WTC11 (cell line): Measurements from ENCODE around the gene EHD4. TPM values are rescaled to one million over a fixed set of nuclear protein-coding genes. Genes with fewer than 3 reads are reported as not detected.

Source experiments
- ATAC-seq: fragments of 200-7000 bp; cut with Tn5 transposase; 2 replicates; pipeline ENCODE4 v1.10.0; 2021; ENCODE audit warnings: mild to moderate bottlenecking, moderate library complexity
- CTCF ChIA-PET: fragments of 300-600 bp; sonication (Branson Sonifier 250); formaldehyde crosslinking; loops from one replicate; lab custom pipeline; 2021; ENCODE audit warnings: antibody characterized with exemption; lab: Charles Lee
- POLR2A ChIA-PET: fragments of 350-600 bp; sonication (Branson Sonifier 250); formaldehyde crosslinking; loops from one replicate; lab custom pipeline; 2021; ENCODE audit warnings: antibody characterized with exemption; lab: Charles Lee
- DNase-seq: peaks from one replicate; pipeline ENCODE4 v3.0.0; 2021; ENCODE audit warnings: low spot score
- H3K27ac Mint-ChIP-seq: 2 replicates; pipeline ENCODE4 v1.8.0; 2021; ENCODE audit warnings: mixed read lengths
- H3K27me3 Mint-ChIP-seq: 2 replicates; pipeline ENCODE4 v1.8.0; 2021; ENCODE audit warnings: low read depth, mild to moderate bottlenecking, moderate library complexity, mixed read lengths
- H3K36me3 Mint-ChIP-seq: 2 replicates; pipeline ENCODE4 v1.8.0; 2021; ENCODE audit warnings: mixed read lengths
- H3K4me1 Mint-ChIP-seq: 2 replicates; pipeline ENCODE4 v1.8.0; 2022; ENCODE audit warnings: mixed read lengths
- H3K4me3 Mint-ChIP-seq: 2 replicates; pipeline ENCODE4 v1.8.0; 2021; ENCODE audit warnings: mild to moderate bottlenecking, moderate library complexity, mixed read lengths
- H3K9me3 Mint-ChIP-seq: 2 replicates; pipeline ENCODE4 v1.8.0; 2021; ENCODE audit warnings: mixed read lengths
- ARID4B ChIP-seq: sonication (generic); formaldehyde crosslinking; IDR thresholded peaks from 2 replicates; pipeline ENCODE4 v1.8.0; 2023; ENCODE audit warnings: missing genetic modification reagents, mild to moderate bottlenecking, borderline replicate concordance
- CBFB ChIP-seq: sonication (generic); formaldehyde crosslinking; IDR thresholded peaks from 2 replicates; pipeline ENCODE4 v1.8.1; 2022; ENCODE audit warnings: mild to moderate bottlenecking, low read depth, missing genetic modification reagents
- CDX4 ChIP-seq: fragments of 250-450 bp; sonication (Bioruptor Pico); IDR thresholded peaks from 2 replicates; pipeline ENCODE4 v1.9.0; 2021; ENCODE audit warnings: moderate library complexity, mild to moderate bottlenecking, inconsistent platforms, borderline replicate concordance
- CTCF ChIP-seq: fragments of 200-600 bp; IDR thresholded peaks from 2 replicates; pipeline ENCODE4 v1.8.0; 2022; ENCODE audit warnings: antibody characterized with exemption
- ESRRA ChIP-seq: sonication (generic); formaldehyde crosslinking; IDR thresholded peaks from 2 replicates; pipeline ENCODE4 v1.8.1; 2022; ENCODE audit warnings: mild to moderate bottlenecking, missing genetic modification reagents, borderline replicate concordance
- ETV6 ChIP-seq: sonication (generic); formaldehyde crosslinking; IDR thresholded peaks from 2 replicates; pipeline ENCODE4 v1.8.1; 2022; ENCODE audit warnings: mild to moderate bottlenecking, missing genetic modification reagents
- FOXP1 ChIP-seq: sonication (generic); formaldehyde crosslinking; IDR thresholded peaks from 2 replicates; pipeline ENCODE4 v1.8.0; 2022; ENCODE audit warnings: missing genetic modification reagents, mild to moderate bottlenecking, moderate library complexity, borderline replicate concordance
- FOXP4 ChIP-seq: sonication (generic); formaldehyde crosslinking; IDR thresholded peaks from 2 replicates; pipeline ENCODE4 v1.8.0; 2022; ENCODE audit warnings: mild to moderate bottlenecking, missing genetic modification reagents
- KAT7 ChIP-seq: sonication (generic); formaldehyde crosslinking; IDR thresholded peaks from 2 replicates; pipeline ENCODE4 v1.8.1; 2023; ENCODE audit warnings: missing genetic modification reagents, mild to moderate bottlenecking, borderline replicate concordance
- MAX ChIP-seq: sonication (generic); formaldehyde crosslinking; IDR thresholded peaks from 2 replicates; pipeline ENCODE4 v1.8.0; 2022; ENCODE audit warnings: mild to moderate bottlenecking, missing genetic modification reagents
- SP1 ChIP-seq: sonication (generic); formaldehyde crosslinking; conservative IDR thresholded peaks from 2 replicates; pipeline ENCODE4 v1.8.1; 2022; ENCODE audit warnings: missing genetic modification reagents
- TCF7 ChIP-seq: sonication (generic); formaldehyde crosslinking; IDR thresholded peaks from 2 replicates; pipeline ENCODE4 v1.8.0; 2022; ENCODE audit warnings: mild to moderate bottlenecking, low read depth, missing genetic modification reagents, moderate library complexity
- TEAD1 ChIP-seq: sonication (generic); formaldehyde crosslinking; IDR thresholded peaks from 2 replicates; pipeline ENCODE4 v1.8.0; 2022; ENCODE audit warnings: mild to moderate bottlenecking, missing genetic modification reagents
- USF2 ChIP-seq: sonication (generic); formaldehyde crosslinking; IDR thresholded peaks from 2 replicates; pipeline ENCODE4 v1.8.1; 2023; ENCODE audit warnings: mild to moderate bottlenecking, missing genetic modification reagents, moderate library complexity
- ZNF232 ChIP-seq: sonication (generic); formaldehyde crosslinking; IDR thresholded peaks from 2 replicates; pipeline ENCODE4 v1.8.0; 2022; ENCODE audit warnings: mild to moderate bottlenecking, missing genetic modification reagents
- ZNF281 ChIP-seq: sonication (generic); formaldehyde crosslinking; IDR thresholded peaks from 2 replicates; pipeline ENCODE4 v1.8.0; 2023; ENCODE audit warnings: mild to moderate bottlenecking, missing genetic modification reagents
- ZNF396 ChIP-seq: fragments of 250-450 bp; sonication (Bioruptor Pico); IDR thresholded peaks from 2 replicates; pipeline ENCODE4 v1.8.0; 2021; ENCODE audit warnings: mild to moderate bottlenecking, moderate library complexity, borderline replicate concordance
- ZNF671 ChIP-seq: fragments of 250-450 bp; sonication (Bioruptor Pico); IDR thresholded peaks from 2 replicates; pipeline ENCODE4 v1.8.0; 2021; ENCODE audit warnings: mild to moderate bottlenecking
- total RNA-seq: library from RNA; stranded (reverse); gene quantifications from 3 replicates; pipeline ENCODE4 v1.2.3, GENCODE V29; 2021

Gene EHD4
- total RNA-seq, 1 experiment from 2014 or later = 23.9 TPM

GRCh38 chr15:41908736-41909461 lies 63.5 kb downstream of the EHD4 start:
- Mint-ChIP-seq H3K4me3 (no peak overlapping the region), H3K9me3 (no peaks in the 10 kb centered on the region), H3K36me3 (peaks cover 35% of the 10 kb centered on the region), H3K4me1 (peaks cover 7% of the 10 kb centered on the region)
- DNase-seq (no peak), ATAC-seq (no peak)
- no peak for TF ChIP-seq TEAD1 (CRISPR knock-in tag)
- 0 out of 2 replicates have a peak, but pooled peaks have one; percentile 26 for TF ChIP-seq FOXP1
- TF ChIP-seq, all 79 proteins: peak for 1
- no peaks in the 10 kb centered on the region for H3K27me3 Mint-ChIP-seq
- CTCF ChIA-PET = no interaction called here
- no peak overlapping the region for H3K27ac Mint-ChIP-seq
- POLR2A ChIA-PET = no interaction called here

- ATAC-seq = no peak
- Mint-ChIP-seq H3K27ac (no peak overlapping the region; the same call in 1 of the 2 replicates), H3K36me3 (peaks cover 41% of the 10 kb centered on the region), H3K9me3 (no peaks in the 10 kb centered on the region), H3K4me1 (peaks cover 7% of the 10 kb centered on the region), H3K27me3 (no peaks in the 10 kb centered on the region), H3K4me3 (no peak overlapping the region)
- POLR2A ChIA-PET = no interaction called here
- CTCF ChIA-PET = no interaction called here
- TF ChIP-seq ESRRA (no peak), ZNF232 (CRISPR knock-in tag) (no peak), CDX4 (no peak), FOXP4 (CRISPR knock-in tag) (no peak), ZNF396 (CRISPR knock-in tag) (no peak), MAX (CRISPR knock-in tag) (no peak), KAT7 (CRISPR knock-in tag) (no peak), CBFB (CRISPR knock-in tag) (no peak), SP1 (CRISPR knock-in tag) (no peak), USF2 (CRISPR knock-in tag) (no peak)
- DNase-seq = no peak
These were observed 65.2 kb downstream of the EHD4 start for GRCh38 chr15:41907141-41907540.

- H3K4me1 Mint-ChIP-seq = peaks cover 7% of the 10 kb centered on the region
- H3K4me3 Mint-ChIP-seq = no peak overlapping the region
- DNase-seq (no peak), ATAC-seq (no peak)
- no peaks in the 10 kb centered on the region for H3K27me3 Mint-ChIP-seq
- no peak overlapping the region for H3K27ac Mint-ChIP-seq
- CTCF ChIA-PET = no interaction called here
- H3K9me3 Mint-ChIP-seq = no peaks in the 10 kb centered on the region
- H3K36me3 Mint-ChIP-seq = peaks cover 36% of the 10 kb centered on the region
- POLR2A ChIA-PET = no interaction called here
- TF ChIP-seq ARID4B (CRISPR knock-in tag) (no peak), TCF7 (no peak), SP1 (CRISPR knock-in tag) (no peak), CTCF (no peak), ZNF671 (no peak), KAT7 (CRISPR knock-in tag) (no peak), TEAD1 (CRISPR knock-in tag) (no peak), ETV6 (CRISPR knock-in tag) (no peak), ZNF281 (no peak)
These were observed 65.7 kb downstream of the EHD4 start for GRCh38 chr15:41906608-41907007.
